HEK293 (cell line): ENCODE results near the gene CAPN8.

Source experiments
- CTCF ChIA-PET: fragments of 350-600 bp; formaldehyde crosslinking; extraction: SDS; loops from one replicate; lab custom pipeline; 2021; ENCODE audit warnings: antibody characterized with exemption; lab: Yijun Ruan, JAX
- POLR2A ChIA-PET: fragments of 300-600 bp; formaldehyde crosslinking; extraction: SDS; loops from one replicate; lab custom pipeline; 2020; ENCODE audit warnings: antibody characterized with exemption, inconsistent platforms; lab: Yijun Ruan, JAX
- H3K27ac ChIP-seq: fragments of 200-500 bp; sonication (Bioruptor generic); 2 replicates; pipeline ENCODE4 v1.5.1; 2014; ENCODE audit warnings: low read depth, low read length, control low read depth, inconsistent platforms; ENCODE audit errors: extremely low read depth
- H3K36me3 ChIP-seq, 2 experiments: fragments of 200-500 bp in 1 of 2; sonication (Bioruptor generic) in 1 of 2; 1 replicate in 1 of 2; 2 replicates in 1 of 2; pipeline ENCODE4 v1.5.1; 2014 to 2017; ENCODE audit warnings: inconsistent platforms in 2 of 2, low read length in 2 of 2; ENCODE audit not compliant: control insufficient read depth in 2 of 2, insufficient read depth in 1 of 2
- H3K4me1 ChIP-seq: fragments of 200-500 bp; sonication (Bioruptor generic); 2 replicates; pipeline ENCODE4 v1.5.1; 2014; ENCODE audit warnings: mild to moderate bottlenecking, low read length, inconsistent platforms; ENCODE audit not compliant: control insufficient read depth, insufficient read depth
- H3K4me3 ChIP-seq: 2 replicates; pipeline ENCODE4 v1.5.1; 2011; ENCODE audit warnings: low read depth, mild to moderate bottlenecking, control low read depth, low read length, moderate library complexity
- H3K9me3 ChIP-seq: fragments of 200-500 bp; sonication (Bioruptor generic); 2 replicates; pipeline ENCODE4 v1.5.1; 2014; ENCODE audit warnings: low read depth, low read length, inconsistent platforms; ENCODE audit not compliant: control insufficient read depth, insufficient read depth
- AEBP2 ChIP-seq: fragments of 450-650 bp; formaldehyde crosslinking; IDR thresholded peaks from 2 replicates; pipeline ENCODE4 v1.5.1; 2016; ENCODE audit warnings: missing biosample characterization, missing genetic modification characterization, borderline replicate concordance
- ATF2 ChIP-seq: fragments of 450-650 bp; formaldehyde crosslinking; IDR thresholded peaks from 2 replicates; pipeline ENCODE4 v1.5.1; 2016; ENCODE audit warnings: missing biosample characterization, missing genetic modification characterization, low read depth
- HOXC10 ChIP-seq: sonication (generic); formaldehyde crosslinking; IDR thresholded peaks from 2 replicates; pipeline ENCODE4 v1.8.1; 2023; ENCODE audit warnings: mild to moderate bottlenecking, missing genetic modification reagents
- IKZF3 ChIP-seq: fragments of 450-650 bp; IDR thresholded peaks from 2 replicates; pipeline ENCODE4 v1.5.0; 2018; ENCODE audit warnings: missing biosample characterization, mild to moderate bottlenecking, missing genetic modification characterization, moderate library complexity
- OVOL3 ChIP-seq: fragments of 450-650 bp; formaldehyde crosslinking; IDR thresholded peaks from 2 replicates; pipeline ENCODE4 v1.5.1; 2016; ENCODE audit warnings: missing biosample characterization, missing genetic modification characterization
- RBAK ChIP-seq: fragments of 450-650 bp; formaldehyde crosslinking; IDR thresholded peaks from 2 replicates; pipeline ENCODE4 v1.5.1; 2016; ENCODE audit warnings: missing biosample characterization, missing genetic modification characterization
- REPIN1 ChIP-seq: fragments of 450-650 bp; formaldehyde crosslinking; IDR thresholded peaks from 2 replicates; pipeline ENCODE4 v1.5.1; 2017; ENCODE audit warnings: missing biosample characterization, missing genetic modification characterization, low read depth
- SALL2 ChIP-seq: fragments of 450-650 bp; formaldehyde crosslinking; IDR thresholded peaks from 2 replicates; pipeline ENCODE4 v1.5.0; 2017; ENCODE audit warnings: missing biosample characterization, mild to moderate bottlenecking, missing genetic modification characterization, borderline replicate concordance
- WT1 ChIP-seq: fragments of 450-650 bp; formaldehyde crosslinking; IDR thresholded peaks from 2 replicates; pipeline ENCODE4 v1.5.1; 2016; ENCODE audit warnings: missing biosample characterization, missing genetic modification characterization
- ZEB2 ChIP-seq: fragments of 450-650 bp; formaldehyde crosslinking; IDR thresholded peaks from 2 replicates; pipeline ENCODE4 v1.5.1; 2016; ENCODE audit warnings: missing biosample characterization, missing genetic modification characterization
- ZFHX2 ChIP-seq: fragments of 450-650 bp; formaldehyde crosslinking; conservative IDR thresholded peaks from 2 replicates; pipeline ENCODE4 v1.5.1; 2016; ENCODE audit warnings: missing biosample characterization, missing genetic modification characterization
- ZNF202 ChIP-seq: fragments of 450-650 bp; formaldehyde crosslinking; IDR thresholded peaks from 2 replicates; pipeline ENCODE4 v1.5.1; 2016; ENCODE audit warnings: missing biosample characterization, missing genetic modification characterization, borderline replicate concordance
- ZNF239 ChIP-seq: fragments of 450-650 bp; formaldehyde crosslinking; IDR thresholded peaks from 2 replicates; pipeline ENCODE4 v1.5.1; 2016; ENCODE audit warnings: missing biosample characterization, missing genetic modification characterization
- ZNF324 ChIP-seq: fragments of 450-650 bp; formaldehyde crosslinking; IDR thresholded peaks from 2 replicates; pipeline ENCODE4 v1.5.1; 2016; ENCODE audit warnings: missing biosample characterization, missing genetic modification characterization
- ZNF350 ChIP-seq: fragments of 450-650 bp; formaldehyde crosslinking; IDR thresholded peaks from 2 replicates; pipeline ENCODE4 v1.5.0; 2017; ENCODE audit warnings: missing biosample characterization, mild to moderate bottlenecking, missing genetic modification characterization
- ZNF426 ChIP-seq: fragments of 450-650 bp; formaldehyde crosslinking; IDR thresholded peaks from 2 replicates; pipeline ENCODE4 v1.5.1; 2017; ENCODE audit warnings: missing biosample characterization, missing genetic modification characterization, mild to moderate bottlenecking, inconsistent platforms, moderate library complexity
- ZNF623 ChIP-seq: fragments of 450-650 bp; formaldehyde crosslinking; IDR thresholded peaks from 2 replicates; pipeline ENCODE4 v1.5.1; 2016; ENCODE audit warnings: missing biosample characterization, missing genetic modification characterization
- ZNF626 ChIP-seq: fragments of 450-650 bp; sonication (Bioruptor Pico); formaldehyde crosslinking; IDR thresholded peaks from 2 replicates; pipeline ENCODE4 v1.5.1; 2018; ENCODE audit warnings: missing biosample characterization, missing genetic modification characterization, inconsistent platforms
- ZNF654 ChIP-seq: fragments of 450-650 bp; formaldehyde crosslinking; IDR thresholded peaks from 2 replicates; pipeline ENCODE4 v1.5.1; 2016; ENCODE audit warnings: low read depth, missing biosample characterization, missing genetic modification characterization
- ZSCAN16 ChIP-seq: fragments of 450-650 bp; formaldehyde crosslinking; IDR thresholded peaks from 2 replicates; pipeline ENCODE4 v1.5.1; 2016; ENCODE audit warnings: missing biosample characterization, missing genetic modification characterization
- TF ChIP-seq, protein P1 (sequence below): fragments of 450-650 bp; formaldehyde crosslinking; IDR thresholded peaks from 2 replicates; pipeline ENCODE4 v1.5.1; 2016; ENCODE audit warnings: missing biosample characterization, missing genetic modification characterization
- TF ChIP-seq, protein P2 (sequence below): fragments of 450-650 bp; formaldehyde crosslinking; IDR thresholded peaks from 2 replicates; pipeline ENCODE4 v1.5.1; 2016; ENCODE audit warnings: missing biosample characterization, missing genetic modification characterization
- TF ChIP-seq, protein P3 (sequence below): fragments of 450-650 bp; formaldehyde crosslinking; IDR thresholded peaks from 2 replicates; pipeline ENCODE4 v1.5.1; 2017; ENCODE audit warnings: missing biosample characterization, missing genetic modification characterization
- TF ChIP-seq, protein P4 (sequence below): fragments of 450-650 bp; formaldehyde crosslinking; IDR thresholded peaks from 2 replicates; pipeline ENCODE4 v1.5.1; 2016; ENCODE audit warnings: missing biosample characterization, missing genetic modification characterization
- TF ChIP-seq, protein P5 (sequence below): fragments of 450-650 bp; IDR thresholded peaks from 2 replicates; pipeline ENCODE4 v1.5.1; 2018; ENCODE audit warnings: missing biosample characterization, mild to moderate bottlenecking, missing genetic modification characterization

Gene CAPN8

GRCh38 chr1:223556414-223557129, 108.9 kb downstream of the CAPN8 start:
- H3K4me3 ChIP-seq, result no peak overlapping the region
- POLR2A ChIA-PET, result no interaction called here
- TF ChIP-seq ATF2 (tag by site-specific recombination), result no peak
- TF ChIP-seq, protein P1, sequence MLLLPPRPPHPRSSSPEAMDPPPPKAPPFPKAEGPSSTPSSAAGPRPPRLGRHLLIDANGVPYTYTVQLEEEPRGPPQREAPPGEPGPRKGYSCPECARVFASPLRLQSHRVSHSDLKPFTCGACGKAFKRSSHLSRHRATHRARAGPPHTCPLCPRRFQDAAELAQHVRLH (tag by site-specific recombination), result peak; percentile 48; the same call in 1 of the 2 replicates
- TF ChIP-seq, protein P2, sequence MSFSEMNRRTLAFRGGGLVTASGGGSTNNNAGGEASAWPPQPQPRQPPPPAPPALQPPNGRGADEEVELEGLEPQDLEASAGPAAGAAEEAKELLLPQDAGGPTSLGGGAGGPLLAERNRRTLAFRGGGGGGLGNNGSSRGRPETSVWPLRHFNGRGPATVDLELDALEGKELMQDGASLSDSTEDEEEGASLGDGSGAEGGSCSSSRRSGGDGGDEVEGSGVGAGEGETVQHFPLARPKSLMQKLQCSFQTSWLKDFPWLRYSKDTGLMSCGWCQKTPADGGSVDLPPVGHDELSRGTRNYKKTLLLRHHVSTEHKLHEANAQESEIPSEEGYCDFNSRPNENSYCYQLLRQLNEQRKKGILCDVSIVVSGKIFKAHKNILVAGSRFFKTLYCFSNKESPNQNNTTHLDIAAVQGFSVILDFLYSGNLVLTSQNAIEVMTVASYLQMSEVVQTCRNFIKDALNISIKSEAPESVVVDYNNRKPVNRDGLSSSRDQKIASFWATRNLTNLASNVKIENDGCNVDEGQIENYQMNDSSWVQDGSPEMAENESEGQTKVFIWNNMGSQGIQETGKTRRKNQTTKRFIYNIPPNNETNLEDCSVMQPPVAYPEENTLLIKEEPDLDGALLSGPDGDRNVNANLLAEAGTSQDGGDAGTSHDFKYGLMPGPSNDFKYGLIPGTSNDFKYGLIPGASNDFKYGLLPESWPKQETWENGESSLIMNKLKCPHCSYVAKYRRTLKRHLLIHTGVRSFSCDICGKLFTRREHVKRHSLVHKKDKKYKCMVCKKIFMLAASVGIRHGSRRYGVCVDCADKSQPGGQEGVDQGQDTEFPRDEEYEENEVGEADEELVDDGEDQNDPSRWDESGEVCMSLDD (tag by site-specific recombination), result no peak
- no peak; the same call in 1 of the 2 replicates for TF ChIP-seq ZNF654 (tag by site-specific recombination)
- no peak for TF ChIP-seq ZFHX2
- no peak for TF ChIP-seq IKZF3 (tag by site-specific recombination)
- no peak for TF ChIP-seq ZNF623 (tag by site-specific recombination)
- no peak for TF ChIP-seq SALL2 (tag by site-specific recombination)
- TF ChIP-seq, protein P3, sequence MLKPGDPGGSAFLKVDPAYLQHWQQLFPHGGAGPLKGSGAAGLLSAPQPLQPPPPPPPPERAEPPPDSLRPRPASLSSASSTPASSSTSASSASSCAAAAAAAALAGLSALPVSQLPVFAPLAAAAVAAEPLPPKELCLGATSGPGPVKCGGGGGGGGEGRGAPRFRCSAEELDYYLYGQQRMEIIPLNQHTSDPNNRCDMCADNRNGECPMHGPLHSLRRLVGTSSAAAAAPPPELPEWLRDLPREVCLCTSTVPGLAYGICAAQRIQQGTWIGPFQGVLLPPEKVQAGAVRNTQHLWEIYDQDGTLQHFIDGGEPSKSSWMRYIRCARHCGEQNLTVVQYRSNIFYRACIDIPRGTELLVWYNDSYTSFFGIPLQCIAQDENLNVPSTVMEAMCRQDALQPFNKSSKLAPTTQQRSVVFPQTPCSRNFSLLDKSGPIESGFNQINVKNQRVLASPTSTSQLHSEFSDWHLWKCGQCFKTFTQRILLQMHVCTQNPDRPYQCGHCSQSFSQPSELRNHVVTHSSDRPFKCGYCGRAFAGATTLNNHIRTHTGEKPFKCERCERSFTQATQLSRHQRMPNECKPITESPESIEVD (tag by site-specific recombination), result no peak
- no peak for TF ChIP-seq ZSCAN16
- TF ChIP-seq REPIN1, result no peak
- TF ChIP-seq AEBP2 (tag by site-specific recombination), result no peak
- no peak for TF ChIP-seq HOXC10 (CRISPR knock-in tag)
- TF ChIP-seq ZEB2 (tag by site-specific recombination), result no peak
- TF ChIP-seq WT1 (tag by site-specific recombination), result 0 out of 2 replicates have a peak, but pooled peaks have one; percentile 15
- TF ChIP-seq ZNF626 (tag by site-specific recombination), result no peak
- no peak for TF ChIP-seq ZNF202 (tag by site-specific recombination)
- TF ChIP-seq OVOL3 (tag by site-specific recombination), result no peak
- TF ChIP-seq, protein P4, sequence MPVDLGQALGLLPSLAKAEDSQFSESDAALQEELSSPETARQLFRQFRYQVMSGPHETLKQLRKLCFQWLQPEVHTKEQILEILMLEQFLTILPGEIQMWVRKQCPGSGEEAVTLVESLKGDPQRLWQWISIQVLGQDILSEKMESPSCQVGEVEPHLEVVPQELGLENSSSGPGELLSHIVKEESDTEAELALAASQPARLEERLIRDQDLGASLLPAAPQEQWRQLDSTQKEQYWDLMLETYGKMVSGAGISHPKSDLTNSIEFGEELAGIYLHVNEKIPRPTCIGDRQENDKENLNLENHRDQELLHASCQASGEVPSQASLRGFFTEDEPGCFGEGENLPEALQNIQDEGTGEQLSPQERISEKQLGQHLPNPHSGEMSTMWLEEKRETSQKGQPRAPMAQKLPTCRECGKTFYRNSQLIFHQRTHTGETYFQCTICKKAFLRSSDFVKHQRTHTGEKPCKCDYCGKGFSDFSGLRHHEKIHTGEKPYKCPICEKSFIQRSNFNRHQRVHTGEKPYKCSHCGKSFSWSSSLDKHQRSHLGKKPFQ (tag by site-specific recombination), result peak; percentile 53; the same call in 1 of the 2 replicates
- TF ChIP-seq, protein P5, sequence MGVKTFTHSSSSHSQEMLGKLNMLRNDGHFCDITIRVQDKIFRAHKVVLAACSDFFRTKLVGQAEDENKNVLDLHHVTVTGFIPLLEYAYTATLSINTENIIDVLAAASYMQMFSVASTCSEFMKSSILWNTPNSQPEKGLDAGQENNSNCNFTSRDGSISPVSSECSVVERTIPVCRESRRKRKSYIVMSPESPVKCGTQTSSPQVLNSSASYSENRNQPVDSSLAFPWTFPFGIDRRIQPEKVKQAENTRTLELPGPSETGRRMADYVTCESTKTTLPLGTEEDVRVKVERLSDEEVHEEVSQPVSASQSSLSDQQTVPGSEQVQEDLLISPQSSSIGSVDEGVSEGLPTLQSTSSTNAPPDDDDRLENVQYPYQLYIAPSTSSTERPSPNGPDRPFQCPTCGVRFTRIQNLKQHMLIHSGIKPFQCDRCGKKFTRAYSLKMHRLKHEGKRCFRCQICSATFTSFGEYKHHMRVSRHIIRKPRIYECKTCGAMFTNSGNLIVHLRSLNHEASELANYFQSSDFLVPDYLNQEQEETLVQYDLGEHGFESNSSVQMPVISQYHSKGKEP (tag by site-specific recombination), result no peak
- TF ChIP-seq ZNF426, result no peak
- no peak for TF ChIP-seq ZNF350 (tag by site-specific recombination)
- TF ChIP-seq ZNF239, result no peak
- no peak for TF ChIP-seq RBAK
- no peak for TF ChIP-seq ZNF324

More at GRCh38 chr1:223556414-223557129, 108.9 kb downstream of the CAPN8 start:
- CTCF ChIA-PET, result interaction anchor here (0.6 to 2.8 kb wide), 48 partner anchors 9 to 467 kb away, joined by 3 to 96 read pairs (median 4); partner anchors contain the start of gene CAPN8
- no peaks in the 10 kb centered on the region for H3K9me3 ChIP-seq
- H3K27ac ChIP-seq, result no peak overlapping the region
- no peaks in the 10 kb centered on the region for H3K4me1 ChIP-seq
- H3K36me3 ChIP-seq, result no peaks in the 10 kb centered on the region
